Liver (tissue), 9 donors: Measurements from ENCODE around the gene ENOX1. TPM values are rescaled to one million over a fixed set of nuclear protein-coding genes. Genes with fewer than 3 reads are reported as not detected.

Experiments
- DNase-seq: peaks from one replicate; pipeline ENCODE4 v3.0.0-alpha.2; 2017; ENCODE audit warnings: low spot score
- H3K27ac ChIP-seq, 2 donors: one replicate each; pipeline ENCODE4 v1.7.0; 2013; ENCODE audit warnings: inconsistent platforms in 2 of 2, low read length in 2 of 2, control low read depth in 1 of 2, low read depth in 1 of 2, mild to moderate bottlenecking in 1 of 2
- H3K27me3 ChIP-seq, 4 donors: one replicate each; pipeline versions ENCODE4 v1.6.1 to v1.7.0; 2013; ENCODE audit warnings: low read length in 3 of 4, inconsistent platforms in 1 of 4, mild to moderate bottlenecking in 1 of 4, moderate library complexity in 1 of 4; ENCODE audit not compliant: control insufficient read depth in 4 of 4, insufficient read depth in 4 of 4
- H3K36me3 ChIP-seq, 4 donors: one replicate each; pipeline versions ENCODE4 v1.6.1 to v1.7.0; 2013; ENCODE audit warnings: low read length in 3 of 4, mild to moderate bottlenecking in 3 of 4, low read depth in 1 of 4, moderate library complexity in 1 of 4; ENCODE audit not compliant: control insufficient read depth in 4 of 4, insufficient read depth in 3 of 4
- H3K4me1 ChIP-seq, 4 donors: one replicate each; pipeline versions ENCODE4 v1.6.1 to v1.7.0; 2013; ENCODE audit warnings: low read length in 3 of 4, mild to moderate bottlenecking in 3 of 4, moderate library complexity in 1 of 4; ENCODE audit not compliant: control insufficient read depth in 4 of 4, insufficient read depth in 4 of 4
- H3K4me3 ChIP-seq, 3 donors: one replicate each; pipeline versions ENCODE4 v1.6.1 to v1.7.0; 2013; ENCODE audit warnings: low read length in 3 of 3, control low read depth in 1 of 3, low read depth in 1 of 3, mild to moderate bottlenecking in 1 of 3
- H3K9ac ChIP-seq, 2 donors: one replicate each; pipeline ENCODE4 v1.7.0; 2013; ENCODE audit warnings: low read length in 2 of 2, mild to moderate bottlenecking in 2 of 2, moderate library complexity in 2 of 2, control low read depth in 1 of 2, low read depth in 1 of 2
- H3K9me3 ChIP-seq, 4 donors: one replicate each; pipeline versions ENCODE4 v1.6.1 to v1.7.0; 2013; ENCODE audit warnings: low read length in 3 of 4; ENCODE audit not compliant: control insufficient read depth in 4 of 4
- ATF3 ChIP-seq: IDR thresholded peaks from 2 replicates; pipeline ENCODE4 v1.6.1; 2016; ENCODE audit warnings: antibody characterized with exemption
- CTCF ChIP-seq: fragments of 150-350 bp; IDR thresholded peaks from 2 replicates; pipeline ENCODE4 v1.5.1; 2017; ENCODE audit warnings: improper control_type of control experiment, low read depth, low read length; ENCODE audit not compliant: missing input control
- EGR1 ChIP-seq, 2 donors: IDR thresholded peaks; 2 replicates each; pipeline ENCODE4 v1.6.1; 2016 to 2018; ENCODE audit warnings: antibody characterized with exemption in 2 of 2, low read depth in 2 of 2
- FOXA1 ChIP-seq: IDR thresholded peaks from 2 replicates; pipeline ENCODE4 v1.6.1; 2016; ENCODE audit warnings: antibody characterized with exemption
- FOXA2 ChIP-seq: IDR thresholded peaks from 2 replicates; pipeline ENCODE4 v1.6.1; 2016; ENCODE audit warnings: antibody characterized with exemption
- GABPA ChIP-seq, 2 donors: IDR thresholded peaks in 1 of 2; conservative IDR thresholded peaks in 1 of 2; 2 replicates each; pipeline ENCODE4 v1.6.1; 2016; ENCODE audit warnings: antibody characterized with exemption in 2 of 2, mild to moderate bottlenecking in 1 of 2, moderate library complexity in 1 of 2
- HNF4A ChIP-seq, 2 donors: conservative IDR thresholded peaks; 2 replicates each; pipeline ENCODE4 v1.6.1; 2016; ENCODE audit warnings: antibody characterized with exemption in 2 of 2, mild to moderate bottlenecking in 2 of 2
- JUND ChIP-seq, 2 donors: IDR thresholded peaks; 2 replicates each; pipeline ENCODE4 v1.6.1; 2016; ENCODE audit warnings: antibody characterized with exemption in 2 of 2
- MAX ChIP-seq: IDR thresholded peaks from 2 replicates; pipeline ENCODE4 v1.6.1; 2016; ENCODE audit warnings: antibody characterized with exemption
- NR2F2 ChIP-seq: IDR thresholded peaks from 2 replicates; pipeline ENCODE4 v1.6.1; 2016; ENCODE audit warnings: antibody characterized with exemption
- RAD21 ChIP-seq, 2 donors: IDR thresholded peaks; 2 replicates each; pipeline ENCODE4 v1.6.1; 2016; ENCODE audit warnings: antibody characterized with exemption in 2 of 2, mild to moderate bottlenecking in 2 of 2
- REST ChIP-seq: IDR thresholded peaks from 2 replicates; pipeline ENCODE4 v1.6.1; 2016; ENCODE audit warnings: antibody characterized with exemption, mild to moderate bottlenecking
- SP1 ChIP-seq: IDR thresholded peaks from 2 replicates; pipeline ENCODE4 v1.6.1; 2018; ENCODE audit warnings: antibody characterized with exemption, mild to moderate bottlenecking
- TAF1 ChIP-seq: conservative IDR thresholded peaks from 2 replicates; pipeline ENCODE4 v1.6.1; 2016; ENCODE audit warnings: antibody characterized with exemption, mild to moderate bottlenecking
- ZBTB33 ChIP-seq: IDR thresholded peaks from 2 replicates; pipeline ENCODE4 v1.6.1; 2016; ENCODE audit warnings: antibody characterized with exemption
- WGBS: extraction: QIAGEN DNeasy Blood & Tissue Kit; methylation state at CpG from one replicate; pipeline ENCODE4 v1.1.7; 2013; 5-methylcytosine and 5-hydroxymethylcytosine counted together
- polyA plus RNA-seq, 2 donors: library from polyadenylated mRNA; stranded (reverse) in 1 of 2; unstranded in 1 of 2; fragments of 200-250 nt in 1 of 2; fragments of >200 nt in 1 of 2; fragmentation: Nextera tagmentation in 1 of 2; extraction: Ambion mirVana in 1 of 2; gene quantifications; one replicate each; pipeline versions ENCODE4 v1.2.1 to v1.2.3, GENCODE V29; 2013 to 2015
- total RNA-seq, 2 donors: library from RNA; depleted of rRNA; stranded (reverse); fragments of >200 nt; gene quantifications; one replicate each; pipeline ENCODE4 v1.2.3, GENCODE V29; 2014
- donor health status: healthy.
- donor health status: healthy.
- donor health status: healthy.
- donor health status: healthy.
- donor health status: healthy.

ENOX1 gene
- total and polyA plus RNA-seq, 4 donors, result 0.02 to 0.33 (median 0.08) TPM; not detected in 1

- Histone ChIP-seq H3K4me3 (peak overlapping the region; percentile 29 to 65 (median 60)), H3K27me3 (peaks cover 0 to 12% (median 4%) of the 10 kb centered on the region in 4 donors)
- 1% methylated on average over 28 of the region's 28 CpGs for WGBS
Measured at GRCh38 chr13:43786472-43786765, 353 bp downstream of the ENOX1 start.

GRCh38 chr13:43785650-43786471 lies 911 bp downstream of the ENOX1 start:
- Histone ChIP-seq H3K4me3 (peak overlapping the region; percentile 56 to 65 (median 60)), H3K9me3 (no peaks in the 10 kb centered on the region), H3K36me3 (no peaks in the 10 kb centered on the region), H3K4me1 (peaks cover 12 to 26% (median 22%) of the 10 kb centered on the region in 4 donors), H3K27me3 (peaks cover 0 to 12% (median 4%) of the 10 kb centered on the region in 4 donors), H3K9ac (no peak overlapping the region), H3K27ac (no peak overlapping the region)
- peak; percentile 48 for DNase-seq
- TF ChIP-seq REST (peak; percentile 47), ZBTB33 (no peak)
- 4% methylated on average over 76 of the region's 76 CpGs for WGBS

More at GRCh38 chr13:43786472-43786765, 353 bp downstream of the ENOX1 start:
- H3K36me3 ChIP-seq, result no peaks in the 10 kb centered on the region
- H3K9me3 ChIP-seq, result no peaks in the 10 kb centered on the region
- H3K9ac ChIP-seq, result no peak overlapping the region
- no peak for DNase-seq
- peaks cover 12 to 26% (median 22%) of the 10 kb centered on the region in 4 donors for H3K4me1 ChIP-seq
- no peak for TF ChIP-seq JUND (IDR thresholded peaks at IDR 0.05)
- TF ChIP-seq CTCF, result no peak
- TF ChIP-seq EGR1 (IDR thresholded peaks at IDR 0.05; ENCODE audit: low read depth in 2 of 2), result no peak
- TF ChIP-seq NR2F2, result no peak
- TF ChIP-seq FOXA2, result no peak
- no peak for TF ChIP-seq HNF4A (conservative IDR thresholded peaks at IDR 0.05)
- TF ChIP-seq GABPA (IDR thresholded peaks at IDR 0.05 in 1 of 2, conservative IDR thresholded peaks at IDR 0.05 in 1 of 2), result no peak
- TF ChIP-seq ATF3, result no peak
- TF ChIP-seq SP1, result no peak
- no peak for TF ChIP-seq ZBTB33
- no peak for TF ChIP-seq MAX
- TF ChIP-seq FOXA1, result no peak
- TF ChIP-seq TAF1, result no peak
- TF ChIP-seq RAD21 (IDR thresholded peaks at IDR 0.05), result no peak
- no peak overlapping the region for H3K27ac ChIP-seq
